Kidney epithelial cell (primary cell): ENCODE data around the gene FLNB. TPM values are rescaled to one million over a fixed set of nuclear protein-coding genes. Genes with fewer than 3 reads are reported as not detected.

Source experiments
- DNase-seq: peaks from one replicate; pipeline ENCODE4 v3.0.0-alpha.2; 2010; ENCODE audit warnings: low read depth
- H3K27me3 ChIP-seq: 2 replicates; pipeline ENCODE4 v1.6.0; 2011; ENCODE audit warnings: low read length; ENCODE audit not compliant: control insufficient read depth, insufficient read depth
- H3K36me3 ChIP-seq: 2 replicates; pipeline ENCODE4 v1.5.1; 2011; ENCODE audit warnings: low read length; ENCODE audit not compliant: control insufficient read depth, insufficient read depth
- H3K4me3 ChIP-seq: 2 replicates; pipeline ENCODE4 v1.5.1; 2011; ENCODE audit warnings: low read depth, mild to moderate bottlenecking, control low read depth, low read length
- CTCF ChIP-seq: IDR thresholded peaks from 2 replicates; pipeline ENCODE4 v1.5.1; 2011; ENCODE audit warnings: mild to moderate bottlenecking, moderate library complexity, low read length, control low read depth, inconsistent platforms; ENCODE audit not compliant: insufficient read depth, poor library complexity, severe bottlenecking
- total RNA-seq: library from RNA; depleted of rRNA; stranded (reverse); fragments of >200 nt; gene quantifications from 2 replicates; pipeline ENCODE4 v1.2.3, GENCODE V29; 2015

The FLNB gene
- total RNA-seq, 1 donor from 2014 or later, result 536 TPM

- no peaks in the 10 kb centered on the region for H3K27me3 ChIP-seq
- no peak overlapping the region for H3K4me3 ChIP-seq
- DNase-seq, result no peak
- TF ChIP-seq CTCF, result no peak
- H3K36me3 ChIP-seq, result no peaks in the 10 kb centered on the region
Measured at GRCh38 chr3:58191361-58191991, 183.3 kb downstream of the FLNB start.

- DNase-seq, result no peak
- no peaks in the 10 kb centered on the region for H3K27me3 ChIP-seq
- no peak for TF ChIP-seq CTCF
- no peaks in the 10 kb centered on the region for H3K36me3 ChIP-seq
- H3K4me3 ChIP-seq, result no peak overlapping the region
Measured at GRCh38 chr3:58192069-58192468, 183.8 kb downstream of the FLNB start.

- Histone ChIP-seq H3K4me3 (no peak overlapping the region), H3K36me3 (no peaks in the 10 kb centered on the region), H3K27me3 (no peaks in the 10 kb centered on the region)
- no peak for TF ChIP-seq CTCF
- DNase-seq, result no peak
Measured at GRCh38 chr3:58193682-58194407, 185.6 kb downstream of the FLNB start.

GRCh38 chr3:58197588-58197987 lies 189.4 kb downstream of the FLNB start:
- no peak overlapping the region for H3K4me3 ChIP-seq
- peaks cover 2% of the 10 kb centered on the region for H3K27me3 ChIP-seq
- no peaks in the 10 kb centered on the region for H3K36me3 ChIP-seq
- DNase-seq, result no peak
- TF ChIP-seq CTCF, result no peak

- DNase-seq, result no peak
- no peak for TF ChIP-seq CTCF
- Histone ChIP-seq H3K36me3 (no peaks in the 10 kb centered on the region), H3K27me3 (peaks cover 2% of the 10 kb centered on the region), H3K4me3 (no peak overlapping the region)
Measured at GRCh38 chr3:58198362-58198761, 190.1 kb downstream of the FLNB start.
